CD14-positive monocyte (primary cell): ENCODE data around the gene CKMT1B. TPM values are rescaled to one million over a fixed set of nuclear protein-coding genes. Genes with fewer than 3 reads are reported as not detected.
"Not testable (repeated sequence)": the region's sequence is repeated elsewhere in the genome, so short reads cannot be mapped to it uniquely, and the experiment has no call there.

Source experiments
- DNase-seq, 3 donors: peaks; one replicate each; pipeline ENCODE4 v3.0.0-alpha.2; 2011 to 2022
- H2AFZ ChIP-seq: 2 replicates; pipeline ENCODE4 v1.6.0; 2012; ENCODE audit warnings: mild to moderate bottlenecking, low read depth, low read length, inconsistent platforms; ENCODE audit not compliant: insufficient read depth, poor library complexity, severe bottlenecking
- H3K27ac ChIP-seq, 2 donors: 1 replicate in 1 of 2; 2 replicates in 1 of 2; pipeline ENCODE4 v1.5.1; 2012 to 2013; ENCODE audit warnings: low read length in 2 of 2, control low read depth in 1 of 2, inconsistent platforms in 1 of 2, low read depth in 1 of 2, mild to moderate bottlenecking in 1 of 2
- H3K27me3 ChIP-seq, 2 donors: one replicate each; pipeline versions ENCODE4 v1.6.0 to v1.6.1; 2011 to 2013; ENCODE audit warnings: low read length in 2 of 2; ENCODE audit not compliant: control insufficient read depth in 2 of 2, insufficient read depth in 2 of 2
- H3K36me3 ChIP-seq, 2 donors: replicated peaks in 1 of 2; 1 replicate in 1 of 2; 2 replicates in 1 of 2; pipeline versions ENCODE4 v1.5.1 to v1.6.1; 2012 to 2013; ENCODE audit warnings: low read length in 2 of 2, control low read depth in 1 of 2, inconsistent platforms in 1 of 2, mild to moderate bottlenecking in 1 of 2; ENCODE audit not compliant: insufficient read depth in 2 of 2, control insufficient read depth in 1 of 2
- H3K4me1 ChIP-seq, 2 donors: 1 replicate in 1 of 2; 2 replicates in 1 of 2; pipeline versions ENCODE4 v1.5.1 to v1.6.1; 2012 to 2013; ENCODE audit warnings: low read length in 2 of 2, control low read depth in 1 of 2, inconsistent platforms in 1 of 2, mild to moderate bottlenecking in 1 of 2, moderate library complexity in 1 of 2; ENCODE audit not compliant: insufficient read depth in 2 of 2, control insufficient read depth in 1 of 2
- H3K4me2 ChIP-seq: replicated peaks from 2 replicates; pipeline ENCODE3; 2012; ENCODE audit warnings: low read length, moderate library complexity, mild to moderate bottlenecking; ENCODE audit not compliant: poor library complexity, severe bottlenecking; ENCODE audit errors: extremely low read depth
- H3K4me3 ChIP-seq, 3 experiments: fragments of 200-600 bp in 1 of 3; sonication (generic) in 1 of 3; replicated peaks in 1 of 3; 1 replicate in 2 of 3; 2 replicates in 1 of 3; pipeline ENCODE4 v1.5.1; 2011 to 2013; ENCODE audit warnings: low read length in 3 of 3, mild to moderate bottlenecking in 3 of 3, control low read depth in 2 of 3, low read depth in 2 of 3, inconsistent platforms in 1 of 3, moderate library complexity in 1 of 3
- H3K79me2 ChIP-seq: 2 replicates; pipeline ENCODE4 v1.6.0; 2012; ENCODE audit warnings: mild to moderate bottlenecking, control low read depth, inconsistent platforms, low read length, moderate library complexity; ENCODE audit not compliant: insufficient read depth
- H3K9ac ChIP-seq: 2 replicates; pipeline ENCODE4 v1.6.0; 2017; ENCODE audit warnings: low read length, mild to moderate bottlenecking; ENCODE audit not compliant: insufficient read depth, poor library complexity, severe bottlenecking
- H3K9me3 ChIP-seq, 2 donors: replicated peaks in 1 of 2; 1 replicate in 1 of 2; 2 replicates in 1 of 2; pipeline versions ENCODE4 v1.5.1 to v1.6.1; 2012 to 2013; ENCODE audit warnings: low read length in 2 of 2, control low read depth in 1 of 2; ENCODE audit not compliant: control insufficient read depth in 1 of 2, insufficient read depth in 1 of 2
- H4K20me1 ChIP-seq: 2 replicates; pipeline ENCODE4 v1.6.0; 2012; ENCODE audit warnings: mild to moderate bottlenecking, low read length, control low read depth, moderate library complexity; ENCODE audit not compliant: insufficient read depth
- H3K27ac Mint-ChIP-seq, 7 donors: one replicate each; pipeline ENCODE4 v1.8.0; 2020; ENCODE audit warnings: mild to moderate bottlenecking in 7 of 7, mixed read lengths in 7 of 7, moderate library complexity in 6 of 7, inconsistent platforms in 2 of 7
- H3K27me3 Mint-ChIP-seq, 3 donors: one replicate each; pipeline ENCODE4 v1.8.0; 2021 to 2022; ENCODE audit warnings: low read depth in 3 of 3, mild to moderate bottlenecking in 3 of 3, mixed read lengths in 3 of 3, moderate library complexity in 3 of 3, inconsistent platforms in 1 of 3
- H3K36me3 Mint-ChIP-seq, 2 donors: one replicate each; pipeline ENCODE4 v1.8.0; 2020; ENCODE audit warnings: mixed read lengths in 2 of 2, inconsistent platforms in 1 of 2, mild to moderate bottlenecking in 1 of 2
- H3K4me1 Mint-ChIP-seq: one replicate; pipeline ENCODE4 v1.8.0; 2020; ENCODE audit warnings: mild to moderate bottlenecking, mixed read lengths
- H3K4me3 Mint-ChIP-seq, 2 donors: one replicate each; pipeline ENCODE4 v1.8.0; 2020; ENCODE audit warnings: mild to moderate bottlenecking in 2 of 2, mixed read lengths in 2 of 2, moderate library complexity in 1 of 2
- H3K9me3 Mint-ChIP-seq, 7 donors: one replicate each; pipeline ENCODE4 v1.8.0; 2020 to 2022; ENCODE audit warnings: mixed read lengths in 7 of 7, mild to moderate bottlenecking in 6 of 7, moderate library complexity in 6 of 7, inconsistent platforms in 2 of 7
- WGBS: methylation state at CpG from one replicate; pipeline ENCODE4 v1.1.5; 2013; ENCODE audit warnings: missing lambda C conversion rate; ENCODE audit not compliant: insufficient coverage; 5-methylcytosine and 5-hydroxymethylcytosine counted together
- intact Hi-C, 2 donors: fragments of 100-400 bp; cut with micrococcal nuclease; formaldehyde crosslinking; loops; one replicate each; pipeline versions ENCODE4 v1.15.0 to v1.15.1; 2023
- polyA plus RNA-seq, 3 donors: library from polyadenylated mRNA; depleted of rRNA in 1 of 3; unstranded in 2 of 3; stranded (reverse) in 1 of 3; fragments of 300-500 nt in 2 of 3; fragments of >200 nt in 1 of 3; fragmentation: Illumina TruSeq in 2 of 3; gene quantifications; 1 replicate in 2 of 3; 2 replicates in 1 of 3; pipeline ENCODE4 v1.2.3, GENCODE V29; 2012 to 2021

The CKMT1B gene
- polyA plus RNA-seq, 3 donors: not detected

DNA sequence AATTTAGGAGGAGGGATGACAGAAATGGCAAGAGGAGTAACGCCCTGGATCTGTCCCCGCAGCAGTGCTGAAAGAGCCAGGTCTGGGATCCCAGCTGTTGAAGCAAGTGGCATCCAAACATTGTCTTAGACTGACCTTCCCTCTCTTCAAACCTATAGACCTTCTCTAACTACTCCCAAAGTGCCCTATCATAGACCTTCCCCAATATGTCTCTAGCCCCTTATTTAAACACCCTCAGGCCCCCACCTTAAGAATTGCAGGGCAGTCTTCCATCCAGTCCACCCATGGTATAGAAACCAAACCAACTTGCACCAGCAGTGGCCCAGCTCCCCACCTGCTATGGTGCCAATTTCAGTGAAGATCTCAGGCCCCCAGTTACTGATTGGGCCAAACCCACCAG lies 6.4 kb downstream of the CKMT1B start:
- H3K4me3 Mint-ChIP-seq, H3K27ac Mint-ChIP-seq, H2AFZ ChIP-seq, H3K4me1 ChIP-seq, intact Hi-C loops, H3K36me3 ChIP-seq, H3K4me1 Mint-ChIP-seq, H3K9me3 ChIP-seq, H3K4me3 ChIP-seq, H3K9me3 Mint-ChIP-seq, H3K27ac ChIP-seq, H3K9ac ChIP-seq, H3K79me2 ChIP-seq, H3K36me3 Mint-ChIP-seq, H3K27me3 ChIP-seq, H3K4me2 ChIP-seq, DNase-seq, H4K20me1 ChIP-seq: not testable (repeated sequence)
- peaks cover 2 to 18% (median 9%) of the 10 kb centered on the region in 3 donors for H3K27me3 Mint-ChIP-seq
- WGBS: no CpG with 5 or more reads among the region's 2 CpGs

DNA sequence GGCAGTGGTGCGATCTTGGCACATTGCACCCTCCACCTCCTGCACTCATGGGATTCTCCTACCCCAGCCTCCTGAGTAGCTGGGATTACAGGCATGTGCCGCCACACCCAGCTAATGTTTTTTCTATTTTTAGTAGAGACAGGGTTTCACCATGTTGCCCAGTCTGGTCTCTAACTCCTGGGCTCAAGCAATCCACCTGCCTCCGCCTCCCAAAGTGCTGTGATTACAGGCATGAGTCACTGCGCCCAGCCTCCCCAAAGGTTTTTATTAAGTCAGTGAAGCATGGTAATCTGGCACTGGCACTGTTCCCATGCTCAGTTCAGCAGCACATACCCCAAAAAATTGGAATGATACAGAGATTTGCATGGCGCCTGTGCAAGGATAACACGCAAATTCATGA lies 8.4 kb downstream of the CKMT1B start:
- H2AFZ ChIP-seq: not testable (repeated sequence)
- H3K27me3 Mint-ChIP-seq: peaks cover 2 to 18% (median 4%) of the 10 kb centered on the region in 3 donors
- WGBS: 100% methylated on average over 1 of the region's 6 CpGs

DNA sequence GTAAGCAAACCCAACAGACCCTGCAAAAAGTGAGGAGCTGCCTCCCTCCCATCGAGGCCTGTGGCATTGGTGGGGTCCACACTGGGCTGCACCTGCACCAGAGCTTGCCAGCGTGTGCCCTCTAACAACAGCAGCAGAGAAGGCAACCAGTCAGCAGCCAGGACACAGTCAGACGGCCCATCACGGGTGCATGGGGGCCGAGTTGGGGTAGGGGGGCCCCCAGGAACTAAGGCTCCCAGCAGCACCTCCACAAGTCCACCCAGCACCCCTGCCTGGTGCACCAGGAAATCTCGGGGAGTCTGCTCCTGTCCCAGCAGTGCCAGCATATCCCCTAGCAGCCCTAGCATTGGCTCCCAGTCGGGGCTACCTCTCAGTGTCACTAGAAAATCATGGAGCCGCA lies 23.9 kb downstream of the CKMT1B start:
- H3K27me3 Mint-ChIP-seq: peaks cover 7 to 12% (median 8%) of the 10 kb centered on the region in 3 donors
- H3K36me3 Mint-ChIP-seq, H3K9ac ChIP-seq, H3K4me2 ChIP-seq, H4K20me1 ChIP-seq, H3K79me2 ChIP-seq, H3K4me3 ChIP-seq, intact Hi-C loops, H3K4me3 Mint-ChIP-seq, H3K4me1 Mint-ChIP-seq, H3K36me3 ChIP-seq, H3K9me3 Mint-ChIP-seq, H2AFZ ChIP-seq, H3K27ac ChIP-seq, H3K4me1 ChIP-seq, DNase-seq, H3K27ac Mint-ChIP-seq, H3K9me3 ChIP-seq, H3K27me3 ChIP-seq: not testable (repeated sequence)
- no CpG with 5 or more reads among the region's 8 CpGs for WGBS

More for the DNA sequence above, 8.4 kb downstream of the CKMT1B start:
- H3K36me3 ChIP-seq, H3K27ac Mint-ChIP-seq, H3K4me3 ChIP-seq, H3K9me3 Mint-ChIP-seq, H3K4me3 Mint-ChIP-seq, H3K36me3 Mint-ChIP-seq, H3K9me3 ChIP-seq, intact Hi-C loops, H3K4me1 Mint-ChIP-seq, H3K9ac ChIP-seq, H3K27me3 ChIP-seq, H3K79me2 ChIP-seq, H3K27ac ChIP-seq, H4K20me1 ChIP-seq, H3K4me1 ChIP-seq, H3K4me2 ChIP-seq, DNase-seq: not testable (repeated sequence)

DNA sequence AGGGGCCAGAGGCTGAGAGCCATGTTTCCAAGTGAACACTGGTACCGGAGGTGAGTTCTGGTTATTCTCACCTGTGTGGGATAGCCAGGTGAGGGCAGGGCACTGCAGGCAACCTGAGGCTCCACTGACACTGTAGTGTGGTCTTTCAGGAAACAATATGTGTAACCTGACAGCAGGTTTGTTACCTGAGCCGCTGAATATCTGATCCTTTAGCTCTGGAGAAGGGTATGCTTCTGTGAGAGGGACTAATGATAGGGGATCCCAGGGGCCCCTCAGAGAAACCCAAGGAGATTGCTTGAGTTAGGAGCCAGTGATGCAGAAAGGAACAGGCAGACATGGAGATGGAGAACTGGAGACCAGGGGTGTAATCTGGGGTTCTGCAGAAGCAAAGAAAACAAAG lies 24.9 kb downstream of the CKMT1B start, which contains the start of gene STRC:
STRC (minus strand) TSS at position 101 of the 400 bp plus-strand sequence; CDS start at position 23, 78 bp downstream.
- H3K79me2 ChIP-seq, H3K9me3 ChIP-seq, H4K20me1 ChIP-seq, H3K4me1 Mint-ChIP-seq, H3K9me3 Mint-ChIP-seq, intact Hi-C loops, H3K36me3 Mint-ChIP-seq, H3K36me3 ChIP-seq, H3K27me3 ChIP-seq, H3K4me1 ChIP-seq, H3K27ac Mint-ChIP-seq, H3K27ac ChIP-seq, H3K4me2 ChIP-seq, H3K9ac ChIP-seq, DNase-seq, H2AFZ ChIP-seq, H3K4me3 Mint-ChIP-seq, H3K4me3 ChIP-seq: not testable (repeated sequence)
- no CpG with 5 or more reads among the region's 2 CpGs for WGBS
- peaks cover 7 to 14% (median 8%) of the 10 kb centered on the region in 3 donors for H3K27me3 Mint-ChIP-seq
